ENCODE data around the gene GIT1.
A peak's percentile ranks its signal among the peaks of the same experiment; 100 is the strongest.

Gene GIT1

GRCh38 chr17:29613352-29613837, 23.9 kb upstream of the GIT1 start:
- Histone ChIP-seq H3K27me3 (ENCODE audit: control insufficient read depth in 1 of 2, insufficient read depth in 1 of 2, low read length in 2 of 2) (peaks cover 6 to 9% of the 10 kb centered on the region in 2 experiments), H3K9me3 (ENCODE audit: control insufficient read depth, low read length) (no peaks in the 10 kb centered on the region)
- 3% methylated on average over 49 of the region's 50 CpGs for WGBS

GRCh38 chr17:29612404-29613280, 23.2 kb upstream of the GIT1 start:
- H3K14ac ChIP-seq (ENCODE audit: low read length in 2 of 2), result no peak overlapping the region
- H4K91ac ChIP-seq (ENCODE audit: low read length), result no peak overlapping the region
- no peak overlapping the region for H2BK120ac ChIP-seq (ENCODE audit: low read depth, low read length)
- H2AFZ ChIP-seq (ENCODE audit: low read depth, low read length), result no peak overlapping the region
- no peak overlapping the region for H3K23ac ChIP-seq (ENCODE audit: low read length in 2 of 2)
- H3K9me3 ChIP-seq (ENCODE audit: control insufficient read depth, low read length), result no peaks in the 10 kb centered on the region
- H2BK15ac ChIP-seq (ENCODE audit: low read depth, poor library complexity, severe bottlenecking), result peak overlapping the region; percentile 73
- peak overlapping the region in 1 of 2 experiments; percentile 27 for H3K4me3 ChIP-seq (ENCODE audit: insufficient read depth in 1 of 2, low read depth in 1 of 2, low read length in 2 of 2)
- peaks cover 1% of the 10 kb centered on the region for H3K79me1 ChIP-seq (replicated peaks; ENCODE audit: low read length, poor library complexity, severe bottlenecking)
- WGBS, result 91% methylated on average over 79 of the region's 85 CpGs
- no peak overlapping the region for H3K9ac ChIP-seq (ENCODE audit: low read length)
- no peak for DNase-seq
- H3K27me3 ChIP-seq (ENCODE audit: control insufficient read depth in 1 of 2, insufficient read depth in 1 of 2, low read length in 2 of 2), result peaks cover 6 to 9% of the 10 kb centered on the region in 2 experiments
- H3K4me2 ChIP-seq (ENCODE audit: low read length, poor library complexity, severe bottlenecking), result no peak overlapping the region
- peaks cover 0 to 32% of the 10 kb centered on the region in 2 experiments for H3K36me3 ChIP-seq (ENCODE audit: control insufficient read depth in 1 of 2, insufficient read depth in 2 of 2, low read depth in 1 of 2, low read length in 2 of 2)
- H2BK5ac ChIP-seq (ENCODE audit: low read depth, low read length, poor library complexity, severe bottlenecking), result no peak overlapping the region
- no peak overlapping the region for H3K27ac ChIP-seq (ENCODE audit: low read length, poor library complexity, severe bottlenecking)
- no peak overlapping the region for H4K8ac ChIP-seq (ENCODE audit: low read length)
- no peak overlapping the region for H2AK5ac ChIP-seq (ENCODE audit: low read length, severe bottlenecking)
- no peak overlapping the region for H2BK12ac ChIP-seq (ENCODE audit: low read length in 2 of 2)
- peak overlapping the region in 1 of 2 experiments; percentile 12 for H3K18ac ChIP-seq (ENCODE audit: low read depth in 1 of 2, low read length in 2 of 2)
- peaks cover 40% of the 10 kb centered on the region for H3K4me1 ChIP-seq (ENCODE audit: control insufficient read depth, insufficient read depth, low read depth, low read length)
- H3K4ac ChIP-seq (ENCODE audit: low read depth in 1 of 2, low read length in 2 of 2), result no peak overlapping the region

More at GRCh38 chr17:29613352-29613837, 23.9 kb upstream of the GIT1 start:
- H2AK5ac ChIP-seq (ENCODE audit: low read length, severe bottlenecking), result no peak overlapping the region
- H2AFZ ChIP-seq (ENCODE audit: low read depth, low read length), result peak overlapping the region; percentile 7
- peak overlapping the region; percentile 27 to 59 for H3K4me3 ChIP-seq (ENCODE audit: insufficient read depth in 1 of 2, low read depth in 1 of 2, low read length in 2 of 2)
- H4K8ac ChIP-seq (ENCODE audit: low read length), result peak overlapping the region; percentile 82
- no peak overlapping the region for H3K27ac ChIP-seq (ENCODE audit: low read length, poor library complexity, severe bottlenecking)
- peak overlapping the region; percentile 45 for H4K91ac ChIP-seq (ENCODE audit: low read length)
- H3K18ac ChIP-seq (ENCODE audit: low read depth in 1 of 2, low read length in 2 of 2), result peak overlapping the region; percentile 27 to 44
- H2BK12ac ChIP-seq (ENCODE audit: low read length in 2 of 2), result peak overlapping the region; percentile 30 to 47
- no peak overlapping the region for H3K23ac ChIP-seq (ENCODE audit: low read length in 2 of 2)
- peak overlapping the region; percentile 74 for H3K4me2 ChIP-seq (ENCODE audit: low read length, poor library complexity, severe bottlenecking)
- no peak overlapping the region for H2BK120ac ChIP-seq (ENCODE audit: low read depth, low read length)
- peak overlapping the region; percentile 70 for H3K9ac ChIP-seq (ENCODE audit: low read length)
- DNase-seq, result peak; percentile 83
- peak overlapping the region; percentile 9 for H2BK15ac ChIP-seq (ENCODE audit: low read depth, poor library complexity, severe bottlenecking)
- H3K79me1 ChIP-seq (replicated peaks; ENCODE audit: low read length, poor library complexity, severe bottlenecking), result peaks cover 1% of the 10 kb centered on the region
- peaks cover 44% of the 10 kb centered on the region for H3K4me1 ChIP-seq (ENCODE audit: control insufficient read depth, insufficient read depth, low read depth, low read length)
- H3K14ac ChIP-seq (ENCODE audit: low read length in 2 of 2), result no peak overlapping the region
- no peak overlapping the region for H2BK5ac ChIP-seq (ENCODE audit: low read depth, low read length, poor library complexity, severe bottlenecking)
- peaks cover 0 to 28% of the 10 kb centered on the region in 2 experiments for H3K36me3 ChIP-seq (ENCODE audit: control insufficient read depth in 1 of 2, insufficient read depth in 2 of 2, low read depth in 1 of 2, low read length in 2 of 2)
- H3K4ac ChIP-seq (ENCODE audit: low read depth in 1 of 2, low read length in 2 of 2), result no peak overlapping the region

GRCh38 chr17:29612094-29612403, 22.6 kb upstream of the GIT1 start:
- Histone ChIP-seq H3K4me3 (ENCODE audit: insufficient read depth in 1 of 2, low read depth in 1 of 2, low read length in 2 of 2) (no peak overlapping the region), H2BK12ac (ENCODE audit: low read length in 2 of 2) (no peak overlapping the region), H3K9me3 (ENCODE audit: control insufficient read depth, low read length) (no peaks in the 10 kb centered on the region), H3K79me1 (replicated peaks; ENCODE audit: low read length, poor library complexity, severe bottlenecking) (peaks cover 4% of the 10 kb centered on the region), H2AK5ac (ENCODE audit: low read length, severe bottlenecking) (no peak overlapping the region), H3K27me3 (ENCODE audit: control insufficient read depth in 1 of 2, insufficient read depth in 1 of 2, low read length in 2 of 2) (peaks cover 6 to 9% of the 10 kb centered on the region in 2 experiments), H2BK15ac (ENCODE audit: low read depth, poor library complexity, severe bottlenecking) (no peak overlapping the region), H4K8ac (ENCODE audit: low read length) (no peak overlapping the region), H3K4ac (ENCODE audit: low read depth in 1 of 2, low read length in 2 of 2) (no peak overlapping the region), H2AFZ (ENCODE audit: low read depth, low read length) (no peak overlapping the region), H2BK120ac (ENCODE audit: low read depth, low read length) (no peak overlapping the region), H3K27ac (ENCODE audit: low read length, poor library complexity, severe bottlenecking) (no peak overlapping the region), H4K91ac (ENCODE audit: low read length) (no peak overlapping the region), H2BK5ac (ENCODE audit: low read depth, low read length, poor library complexity, severe bottlenecking) (no peak overlapping the region), H3K4me1 (ENCODE audit: control insufficient read depth, insufficient read depth, low read depth, low read length) (peaks cover 39% of the 10 kb centered on the region), H3K23ac (ENCODE audit: low read length in 2 of 2) (no peak overlapping the region), H3K36me3 (ENCODE audit: control insufficient read depth in 1 of 2, insufficient read depth in 2 of 2, low read depth in 1 of 2, low read length in 2 of 2) (peaks cover 0 to 32% of the 10 kb centered on the region in 2 experiments), H3K9ac (ENCODE audit: low read length) (no peak overlapping the region), H3K4me2 (ENCODE audit: low read length, poor library complexity, severe bottlenecking) (no peak overlapping the region), H3K14ac (ENCODE audit: low read length in 2 of 2) (no peak overlapping the region), H3K18ac (ENCODE audit: low read depth in 1 of 2, low read length in 2 of 2) (no peak overlapping the region)
- DNase-seq, result no peak
- 100% methylated on average over 6 of the region's 12 CpGs for WGBS

- H3K4ac ChIP-seq (ENCODE audit: low read depth in 1 of 2, low read length in 2 of 2), result no peak overlapping the region
- H3K4me1 ChIP-seq (ENCODE audit: control insufficient read depth, insufficient read depth, low read depth, low read length), result peaks cover 34% of the 10 kb centered on the region
- H3K9ac ChIP-seq (ENCODE audit: low read length), result no peak overlapping the region
- H2BK12ac ChIP-seq (ENCODE audit: low read length in 2 of 2), result no peak overlapping the region
- no peak overlapping the region for H2AK5ac ChIP-seq (ENCODE audit: low read length, severe bottlenecking)
- H3K27me3 ChIP-seq (ENCODE audit: control insufficient read depth in 1 of 2, insufficient read depth in 1 of 2, low read length in 2 of 2), result peaks cover 5% of the 10 kb centered on the region in 2 experiments
- H2AFZ ChIP-seq (ENCODE audit: low read depth, low read length), result no peak overlapping the region
- H4K8ac ChIP-seq (ENCODE audit: low read length), result no peak overlapping the region
- H3K4me2 ChIP-seq (ENCODE audit: low read length, poor library complexity, severe bottlenecking), result no peak overlapping the region
- no peak overlapping the region for H4K91ac ChIP-seq (ENCODE audit: low read length)
- peaks cover 4% of the 10 kb centered on the region for H3K79me1 ChIP-seq (replicated peaks; ENCODE audit: low read length, poor library complexity, severe bottlenecking)
- no peak overlapping the region for H3K23ac ChIP-seq (ENCODE audit: low read length in 2 of 2)
- no peaks in the 10 kb centered on the region for H3K9me3 ChIP-seq (ENCODE audit: control insufficient read depth, low read length)
- H3K18ac ChIP-seq (ENCODE audit: low read depth in 1 of 2, low read length in 2 of 2), result no peak overlapping the region
- H3K4me3 ChIP-seq (ENCODE audit: insufficient read depth in 1 of 2, low read depth in 1 of 2, low read length in 2 of 2), result no peak overlapping the region
- 95% methylated on average over 11 of the region's 11 CpGs for WGBS
- peaks cover 0 to 32% of the 10 kb centered on the region in 2 experiments for H3K36me3 ChIP-seq (ENCODE audit: control insufficient read depth in 1 of 2, insufficient read depth in 2 of 2, low read depth in 1 of 2, low read length in 2 of 2)
- no peak for DNase-seq
- H3K14ac ChIP-seq (ENCODE audit: low read length in 2 of 2), result no peak overlapping the region
- H3K27ac ChIP-seq (ENCODE audit: low read length, poor library complexity, severe bottlenecking), result no peak overlapping the region
- H2BK5ac ChIP-seq (ENCODE audit: low read depth, low read length, poor library complexity, severe bottlenecking), result no peak overlapping the region
- H2BK120ac ChIP-seq (ENCODE audit: low read depth, low read length), result no peak overlapping the region
- no peak overlapping the region for H2BK15ac ChIP-seq (ENCODE audit: low read depth, poor library complexity, severe bottlenecking)
These were observed 22.1 kb upstream of the GIT1 start for GRCh38 chr17:29611351-29612093.
